HG02642 (cell line): ENCODE results near the gene LAMA2.

Experiments
- ATAC-seq: cut with Tn5 transposase; IDR thresholded peaks from one replicate; pipeline ENCODE4 v1.9.1; 2021; ENCODE audit warnings: mild to moderate bottlenecking; ENCODE audit not compliant: unreplicated experiment, poor library complexity

LAMA2 gene

DNA sequence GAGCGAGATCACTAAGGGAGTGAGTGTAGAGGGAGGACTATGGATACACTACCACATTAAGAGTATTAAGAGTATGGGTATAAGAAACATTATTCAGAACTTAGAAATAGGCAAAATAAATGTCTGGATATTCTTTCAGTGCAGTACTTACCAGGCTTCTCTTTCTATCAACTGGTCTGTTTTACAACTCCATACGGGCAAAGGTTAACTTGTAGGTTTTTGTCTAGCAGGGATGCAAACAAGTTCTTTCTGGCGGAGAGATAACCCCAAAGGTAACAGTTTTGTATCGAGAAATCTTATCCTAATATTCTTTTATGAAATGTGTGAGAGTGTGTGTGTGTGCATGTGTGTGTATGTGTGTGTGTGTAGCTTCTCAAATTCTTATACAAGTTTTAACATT lies 640.9 kb downstream of the LAMA2 start:
- no peak for ATAC-seq

DNA sequence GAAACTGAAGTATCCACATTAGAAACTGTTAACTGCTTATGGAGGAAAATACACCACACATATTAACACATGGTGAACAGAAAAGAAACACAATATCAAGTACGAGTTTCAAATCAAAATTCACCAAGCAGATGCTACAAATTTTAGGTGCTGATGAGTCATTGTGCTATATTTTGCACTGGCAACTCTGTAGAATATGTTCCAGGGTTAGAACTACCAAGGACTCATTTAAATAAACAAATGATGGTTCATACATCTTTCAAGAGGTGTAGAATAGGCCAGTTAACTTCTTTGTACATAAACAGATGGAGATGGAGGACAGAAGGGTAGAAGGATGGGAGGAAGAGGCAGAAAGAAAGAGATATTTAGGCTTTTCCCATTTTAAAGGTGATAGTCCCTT lies 642.1 kb downstream of the LAMA2 start:
- ATAC-seq, result no peak

GRCh38 chr6:129534926-129535325 lies 652.0 kb downstream of the LAMA2 start:
- ATAC-seq, result no peak

GRCh38 chr6:129536271-129536670 lies 653.3 kb downstream of the LAMA2 start:
- ATAC-seq, result no peak

DNA sequence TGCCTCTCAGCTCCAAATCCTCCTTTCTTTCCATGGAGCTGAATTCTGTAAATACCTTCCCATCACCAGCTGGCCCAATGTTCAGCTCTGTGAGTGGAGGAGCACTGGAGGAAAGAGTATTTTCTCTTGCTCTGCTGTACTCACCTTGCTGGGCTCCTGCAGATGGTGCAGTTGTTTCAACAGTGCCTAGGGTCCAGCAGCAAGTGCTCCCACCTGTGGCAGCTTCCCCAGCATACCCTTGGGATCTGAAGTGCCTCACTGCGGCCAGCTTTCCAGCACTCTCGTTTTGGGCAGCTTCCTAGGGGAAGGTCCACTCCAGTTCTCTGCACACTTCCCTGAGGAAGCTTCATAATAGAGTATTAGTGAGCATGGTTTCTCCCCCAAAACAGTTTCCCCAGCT lies 656.1 kb downstream of the LAMA2 start:
- no peak for ATAC-seq

DNA sequence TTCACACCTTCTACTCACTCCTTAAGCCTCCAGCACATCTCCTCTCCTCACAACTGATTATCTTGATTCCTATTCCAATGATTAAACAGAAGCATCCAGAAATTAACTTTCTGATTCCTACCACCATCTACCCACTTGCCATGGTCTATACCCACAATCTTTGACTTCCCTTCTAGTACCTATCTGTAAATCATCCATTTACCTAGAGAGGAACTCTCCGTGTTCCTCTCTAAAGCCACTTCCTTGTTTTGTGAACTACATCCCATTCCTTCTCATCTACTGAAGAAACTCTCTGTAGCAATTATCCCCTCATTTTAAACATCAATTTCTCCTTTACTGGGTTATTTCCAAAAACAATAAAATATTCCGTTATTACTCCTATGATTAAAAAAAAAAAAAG lies 659.8 kb downstream of the LAMA2 start:
- ATAC-seq, result no peak

DNA sequence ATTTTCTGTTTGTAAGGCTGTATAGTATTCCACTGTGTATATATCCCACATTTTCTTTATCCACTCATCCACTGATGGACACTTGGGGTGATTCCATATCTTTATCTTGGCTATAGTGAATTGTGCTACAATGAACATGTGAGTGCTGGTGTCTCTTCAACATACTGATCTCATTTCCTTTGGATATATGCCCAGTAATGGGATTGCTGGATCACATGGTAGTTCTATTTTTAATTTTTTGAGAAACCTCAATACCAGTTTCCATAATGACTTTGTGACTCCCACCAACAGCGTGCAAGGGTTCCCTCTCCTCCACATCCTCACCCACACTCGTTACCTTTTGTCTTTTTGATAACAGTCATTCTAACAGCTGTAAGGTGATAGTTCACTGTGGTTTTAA lies 661.0 kb downstream of the LAMA2 start:
- ATAC-seq, result no peak

DNA sequence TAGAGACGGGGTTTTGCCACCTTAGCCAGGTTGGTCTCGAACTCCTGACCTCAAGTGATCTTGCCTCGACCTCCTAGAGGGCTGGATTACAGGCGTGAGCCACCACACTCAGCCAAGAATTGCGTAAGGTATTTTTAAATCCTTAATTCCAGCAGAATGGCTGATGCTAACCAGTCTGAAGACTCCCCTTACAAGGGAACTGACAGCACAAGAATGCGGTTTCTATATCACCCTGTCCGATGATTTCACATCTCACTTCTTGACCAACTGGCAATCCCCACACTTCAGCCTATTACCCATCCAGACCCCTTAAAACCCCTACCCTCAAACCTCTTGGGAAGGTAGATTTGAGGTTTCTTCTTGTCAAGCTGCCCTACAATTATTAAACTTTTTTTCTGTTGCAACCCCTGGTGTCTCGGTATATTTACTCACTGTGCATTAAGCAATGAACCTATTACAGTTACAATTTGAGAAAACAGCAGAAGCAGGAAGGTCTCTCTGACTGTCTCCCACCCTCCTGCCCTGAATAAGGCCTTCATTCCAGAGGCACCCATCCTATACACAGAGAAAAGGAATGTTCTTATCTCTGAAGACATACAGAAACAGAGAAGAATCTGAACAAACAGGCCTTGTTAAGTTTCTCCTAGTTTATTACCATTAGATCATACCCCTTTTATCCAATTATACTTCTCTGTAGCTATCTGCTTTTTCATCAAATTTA lies 662.1 kb downstream of the LAMA2 start:
- no peak for ATAC-seq

GRCh38 chr6:129546702-129547101 lies 663.8 kb downstream of the LAMA2 start:
- no peak for ATAC-seq

- no peak for ATAC-seq
Observed at GRCh38 chr6:129551486-129551885, 668.5 kb downstream of the LAMA2 start.

GRCh38 chr6:129552413-129552812 lies 669.5 kb downstream of the LAMA2 start:
- ATAC-seq, result no peak

DNA sequence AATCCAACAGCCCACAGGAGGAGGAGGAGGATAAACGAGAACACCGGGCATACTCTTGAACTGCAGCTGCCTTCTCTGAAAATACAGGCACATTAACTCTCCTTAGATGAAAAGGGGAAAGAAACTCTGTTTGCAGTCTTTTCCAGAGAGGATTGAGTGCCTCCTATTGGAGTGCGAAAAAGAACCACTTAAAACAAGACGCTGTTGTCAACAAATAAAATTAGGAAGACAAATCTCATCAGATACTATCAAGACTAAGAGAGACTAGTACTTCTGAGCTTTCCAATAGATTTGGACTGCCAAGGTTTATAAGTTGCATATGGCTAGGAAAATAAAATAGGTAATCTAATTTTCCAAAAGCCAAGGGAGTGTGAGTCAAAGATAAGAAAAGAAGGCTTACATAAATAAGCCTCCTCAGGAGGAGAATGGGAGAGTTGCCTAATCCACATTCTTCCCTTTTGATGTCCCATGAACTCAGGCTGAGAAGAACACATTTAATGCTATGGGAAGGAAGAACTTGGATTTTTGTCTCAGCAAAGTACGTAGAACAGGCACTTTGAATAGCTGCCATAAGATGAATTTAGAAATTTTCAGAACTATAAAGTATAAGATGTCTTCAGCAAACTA lies 672.4 kb downstream of the LAMA2 start:
- ATAC-seq, result no peak

GRCh38 chr6:129558248-129558647 lies 675.3 kb downstream of the LAMA2 start:
- no peak for ATAC-seq

DNA sequence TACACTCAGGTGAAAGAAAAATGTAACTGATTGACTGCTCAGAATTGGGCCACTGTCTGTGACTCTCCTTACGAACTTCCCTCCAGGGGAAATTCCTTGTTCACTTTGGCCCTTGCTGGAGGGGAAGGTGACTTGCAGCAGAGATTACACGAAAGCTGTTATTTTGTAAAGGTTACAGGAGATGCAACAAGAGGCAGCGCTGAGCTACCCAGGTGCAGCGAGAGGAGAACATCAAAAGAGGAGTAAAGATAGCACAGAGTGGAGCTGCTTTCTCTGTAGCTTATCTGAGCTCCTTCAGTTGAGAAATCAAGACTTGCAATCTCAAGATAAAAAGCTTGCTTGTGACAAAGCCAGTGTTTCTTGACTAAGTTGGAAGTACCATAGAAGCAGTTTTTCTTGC lies 682.4 kb downstream of the LAMA2 start:
- ATAC-seq, result no peak

DNA sequence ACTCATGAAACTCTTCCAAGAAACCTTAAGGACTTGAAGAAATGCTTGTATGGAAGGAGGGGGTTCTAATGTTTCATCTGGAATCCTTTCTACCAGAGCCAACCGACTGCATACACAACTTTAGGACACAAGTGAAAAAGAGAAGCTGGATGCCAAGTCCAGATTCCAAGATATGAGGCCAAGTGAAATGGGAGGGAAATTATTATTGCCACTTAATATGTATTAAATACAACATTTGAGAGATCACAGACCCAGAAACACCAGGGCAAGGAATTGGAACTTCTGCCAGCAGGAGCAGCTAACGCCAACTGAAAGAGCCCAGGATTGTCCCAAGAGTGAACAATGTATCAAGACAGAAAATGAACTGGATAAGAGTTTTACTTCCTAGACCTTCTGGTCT lies 682.9 kb downstream of the LAMA2 start:
- ATAC-seq, result no peak
